ENCODE data around the gene CREG1. TPM values are rescaled to one million over a fixed set of nuclear protein-coding genes. Genes with fewer than 3 reads are reported as not detected.

CREG1 gene
- total RNA-seq, 2 donors from 2014 or later: 43.2 to 72.7 TPM

DNA sequence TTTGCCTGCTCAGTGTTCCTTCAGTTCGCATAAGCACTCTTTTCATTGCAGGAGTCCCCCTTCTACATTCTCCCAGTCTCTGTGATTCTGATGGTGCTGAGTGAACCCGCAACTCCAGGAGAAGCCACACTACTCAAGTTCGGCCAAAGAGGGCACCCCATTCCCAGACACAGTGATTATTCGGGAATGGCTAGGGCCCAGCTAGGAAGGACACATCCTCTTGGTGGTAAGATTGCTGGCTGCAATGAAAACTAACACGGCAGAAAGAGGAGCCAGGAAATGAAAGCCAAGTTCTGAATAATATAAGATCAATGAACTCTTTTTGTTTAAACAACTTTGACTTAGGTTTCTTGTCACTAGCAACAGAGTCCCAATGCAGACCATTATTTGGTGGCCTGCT lies 14.9 kb downstream of the CREG1 start:
- H3K27me3 ChIP-seq: no peaks in the 10 kb centered on the region
- no peaks in the 10 kb centered on the region for H3K9me3 ChIP-seq
- H3K4me3 ChIP-seq: no peak overlapping the region
- no peak for DNase-seq
- no peak overlapping the region for H3K9ac ChIP-seq (ENCODE audit: low read depth in 2 of 2, low read length in 2 of 2)
- intact Hi-C loops (cut with DNase I): loop anchor here (10.0 kb wide), 1 partner anchor 94 kb away; no protein-coding TSS in a partner anchor
- H3K27ac ChIP-seq: no peak overlapping the region
- H3K4me1 ChIP-seq: no peaks in the 10 kb centered on the region
- no peak for TF ChIP-seq CTCF (IDR thresholded peaks at IDR 0.05)
- H3K36me3 ChIP-seq: no peaks in the 10 kb centered on the region

DNA sequence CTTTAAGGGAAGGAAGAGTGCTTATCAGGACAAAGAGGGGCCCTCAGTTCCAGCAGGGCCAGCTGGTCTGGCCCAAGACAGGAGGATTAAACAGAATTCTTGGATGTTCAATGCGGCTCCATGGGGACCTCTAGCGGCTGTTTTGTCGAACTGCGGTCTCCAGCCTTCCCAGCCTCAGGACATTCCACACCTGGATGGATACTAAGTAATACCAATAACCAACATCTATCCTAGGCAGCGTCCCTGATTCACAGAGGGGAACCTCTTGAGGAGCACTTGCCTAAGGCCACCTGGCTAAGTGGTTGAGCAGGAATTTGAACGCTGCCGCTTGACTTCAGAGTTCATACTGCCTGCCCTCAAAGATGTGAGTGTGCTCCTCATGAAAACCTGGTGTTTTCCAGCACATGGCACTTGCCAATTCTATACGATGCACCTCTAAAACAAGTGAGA lies 19.7 kb downstream of the CREG1 start:
- Histone ChIP-seq H3K27ac (no peak overlapping the region), H3K9ac (ENCODE audit: low read depth in 2 of 2, low read length in 2 of 2) (no peak overlapping the region)
- peak; percentile 88 for TF ChIP-seq CTCF (IDR thresholded peaks at IDR 0.05)

GRCh38 chr1:167532964-167533824 lies 20.4 kb downstream of the CREG1 start:
- Histone ChIP-seq H3K9me3 (no peaks in the 10 kb centered on the region), H3K27me3 (no peaks in the 10 kb centered on the region), H3K27ac (no peak overlapping the region), H3K9ac (ENCODE audit: low read depth in 2 of 2, low read length in 2 of 2) (no peak overlapping the region), H3K4me1 (no peaks in the 10 kb centered on the region), H3K36me3 (no peaks in the 10 kb centered on the region), H3K4me3 (no peak overlapping the region)
- TF ChIP-seq CTCF (IDR thresholded peaks at IDR 0.05): no peak
- no peak for DNase-seq
- intact Hi-C loops (cut with DNase I): loop anchor here (5.0 to 10.0 kb wide), 4 partner anchors 88 to 466 kb away; no protein-coding TSS in a partner anchor

More for the DNA sequence above, 19.7 kb downstream of the CREG1 start:
- intact Hi-C loops (cut with DNase I): loop anchor here (5.0 to 10.0 kb wide), 4 partner anchors 89 to 467 kb away; no protein-coding TSS in a partner anchor
- Histone ChIP-seq H3K9me3 (no peaks in the 10 kb centered on the region), H3K27me3 (no peaks in the 10 kb centered on the region), H3K36me3 (no peaks in the 10 kb centered on the region), H3K4me1 (no peaks in the 10 kb centered on the region), H3K4me3 (no peak overlapping the region)
- DNase-seq: peak; percentile 69

DNA sequence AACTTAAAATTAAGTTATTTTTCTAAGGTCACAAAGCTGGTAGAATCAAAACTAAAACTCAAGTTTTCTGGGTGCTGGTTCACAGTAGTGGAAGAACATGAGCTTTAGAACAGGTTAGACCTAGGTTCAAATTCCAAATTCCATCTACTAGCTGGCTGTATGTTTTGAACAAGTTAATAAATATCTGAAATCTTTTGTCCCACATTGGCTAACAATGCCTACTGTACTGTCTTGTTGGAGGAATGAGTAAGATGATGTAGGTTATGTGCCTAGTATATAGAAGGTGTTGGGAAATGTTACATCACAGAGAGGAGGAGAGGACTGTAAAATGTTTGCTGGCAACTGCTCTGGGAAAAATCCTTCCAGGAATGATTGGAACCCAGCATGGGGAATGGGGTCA lies 21.2 kb downstream of the CREG1 start:
- no peak for DNase-seq
- intact Hi-C loops (cut with DNase I): loop anchor here (5.0 to 10.0 kb wide), 4 partner anchors 88 to 465 kb away; no protein-coding TSS in a partner anchor
- Histone ChIP-seq H3K36me3 (no peaks in the 10 kb centered on the region), H3K4me3 (no peak overlapping the region), H3K27me3 (no peaks in the 10 kb centered on the region), H3K9ac (ENCODE audit: low read depth in 2 of 2, low read length in 2 of 2) (no peak overlapping the region), H3K27ac (no peak overlapping the region), H3K9me3 (no peaks in the 10 kb centered on the region), H3K4me1 (no peaks in the 10 kb centered on the region)
- TF ChIP-seq CTCF (IDR thresholded peaks at IDR 0.05): no peak

DNA sequence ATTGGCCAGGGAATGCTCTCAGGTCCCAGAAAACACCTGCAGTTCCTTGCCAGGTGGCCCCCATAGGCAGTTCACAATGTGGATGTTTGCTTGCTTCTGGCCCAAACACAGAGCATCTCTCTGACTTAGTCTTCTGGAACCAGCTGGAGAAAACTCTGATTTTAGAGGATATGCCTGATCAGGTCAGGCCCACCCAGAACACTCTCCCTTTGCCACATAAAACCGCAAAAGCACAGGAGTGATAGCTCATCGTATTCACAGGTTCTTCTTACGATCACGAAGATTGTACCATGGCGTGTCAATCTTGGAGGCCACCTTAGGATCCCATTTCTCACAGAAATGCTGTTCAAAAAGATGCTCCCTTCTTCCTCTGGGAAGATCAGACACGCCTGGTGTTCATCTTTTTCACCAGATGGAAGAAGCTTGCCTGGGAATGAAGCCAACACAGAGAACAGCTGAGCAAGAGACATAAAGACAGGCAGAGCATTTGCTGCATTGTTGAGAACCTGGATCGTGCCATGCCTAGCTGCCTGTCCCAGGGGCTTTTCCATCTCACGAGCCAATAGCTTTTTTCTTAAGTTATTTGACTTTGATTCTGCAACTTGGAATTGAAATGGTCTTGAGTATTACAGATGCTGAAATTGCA lies 23.6 kb downstream of the CREG1 start:
- intact Hi-C loops (cut with DNase I): loop anchor here (5.0 to 10.0 kb wide), 4 partner anchors 85 to 463 kb away; no protein-coding TSS in a partner anchor
- Histone ChIP-seq H3K9me3 (no peaks in the 10 kb centered on the region), H3K4me1 (no peaks in the 10 kb centered on the region), H3K36me3 (no peaks in the 10 kb centered on the region), H3K27me3 (no peaks in the 10 kb centered on the region), H3K9ac (ENCODE audit: low read depth in 2 of 2, low read length in 2 of 2) (no peak overlapping the region), H3K27ac (no peak overlapping the region), H3K4me3 (no peak overlapping the region)
- DNase-seq: no peak
- TF ChIP-seq CTCF (IDR thresholded peaks at IDR 0.05): no peak
